Measurements from ENCODE around the gene PLCH1. TPM values are rescaled to one million over a fixed set of nuclear protein-coding genes. Genes with fewer than 3 reads are reported as not detected.

Gene PLCH1
- total and polyA plus RNA-seq, 9 donors: 0.04 to 6.3 (median 0.79) TPM

DNA sequence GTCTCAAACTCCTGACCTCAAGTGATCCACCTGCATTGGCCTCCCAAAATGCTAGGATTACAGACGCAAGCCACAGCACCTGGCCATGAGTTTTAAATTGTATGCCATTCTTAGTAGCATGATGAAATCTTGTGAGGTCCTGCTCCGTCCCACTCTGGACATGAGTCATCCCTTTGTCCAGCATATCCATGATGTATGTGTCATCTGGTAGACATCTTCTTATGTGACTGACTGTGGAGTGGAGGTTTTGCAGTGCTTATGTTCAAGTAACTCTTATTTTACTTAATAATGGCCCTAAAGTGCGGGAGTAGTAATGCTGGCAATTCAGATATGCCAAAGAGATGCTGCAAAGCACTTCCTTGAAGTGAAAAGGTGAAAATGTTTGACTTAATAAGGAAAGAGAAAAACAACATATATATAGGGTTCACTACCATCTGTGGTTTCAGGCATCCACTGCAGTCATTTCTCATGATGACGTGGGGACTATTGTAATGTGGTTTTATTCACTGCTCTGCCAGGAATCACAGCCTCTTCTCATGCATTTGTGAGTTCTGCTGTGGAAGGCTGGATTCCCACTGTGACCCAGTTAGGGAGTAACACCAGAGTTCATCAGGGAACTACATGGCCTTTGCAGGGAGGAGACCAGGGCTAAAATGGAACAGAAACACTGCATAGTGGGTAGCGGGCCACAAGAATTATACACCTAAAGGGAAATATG, 246.8 kb downstream of the PLCH1 start:
- no peaks in the 10 kb centered on the region for H3K4me1 ChIP-seq (ENCODE audit: insufficient read depth)
- no peak overlapping the region for H3K27ac ChIP-seq
- TF ChIP-seq POLR2A (IDR thresholded peaks at IDR 0.05) (no peak), EP300 (IDR thresholded peaks at IDR 0.05) (no peak)
- TF ChIP-seq, protein P1, sequence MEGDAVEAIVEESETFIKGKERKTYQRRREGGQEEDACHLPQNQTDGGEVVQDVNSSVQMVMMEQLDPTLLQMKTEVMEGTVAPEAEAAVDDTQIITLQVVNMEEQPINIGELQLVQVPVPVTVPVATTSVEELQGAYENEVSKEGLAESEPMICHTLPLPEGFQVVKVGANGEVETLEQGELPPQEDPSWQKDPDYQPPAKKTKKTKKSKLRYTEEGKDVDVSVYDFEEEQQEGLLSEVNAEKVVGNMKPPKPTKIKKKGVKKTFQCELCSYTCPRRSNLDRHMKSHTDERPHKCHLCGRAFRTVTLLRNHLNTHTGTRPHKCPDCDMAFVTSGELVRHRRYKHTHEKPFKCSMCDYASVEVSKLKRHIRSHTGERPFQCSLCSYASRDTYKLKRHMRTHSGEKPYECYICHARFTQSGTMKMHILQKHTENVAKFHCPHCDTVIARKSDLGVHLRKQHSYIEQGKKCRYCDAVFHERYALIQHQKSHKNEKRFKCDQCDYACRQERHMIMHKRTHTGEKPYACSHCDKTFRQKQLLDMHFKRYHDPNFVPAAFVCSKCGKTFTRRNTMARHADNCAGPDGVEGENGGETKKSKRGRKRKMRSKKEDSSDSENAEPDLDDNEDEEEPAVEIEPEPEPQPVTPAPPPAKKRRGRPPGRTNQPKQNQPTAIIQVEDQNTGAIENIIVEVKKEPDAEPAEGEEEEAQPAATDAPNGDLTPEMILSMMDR (IDR thresholded peaks at IDR 0.05): no peak
- intact Hi-C loops (cut with DNase I): no loop called here
- 82 to 88% (median 82%) methylated on average over 5 of the region's 5 CpGs for WGBS, 3 donors
- no peaks in the 10 kb centered on the region for H3K27me3 ChIP-seq
- no peak for DNase-seq
- no peaks in the 10 kb centered on the region for H3K9me3 ChIP-seq
- H3K4me3 ChIP-seq: no peak overlapping the region
- no peaks in the 10 kb centered on the region for H3K36me3 ChIP-seq

DNA sequence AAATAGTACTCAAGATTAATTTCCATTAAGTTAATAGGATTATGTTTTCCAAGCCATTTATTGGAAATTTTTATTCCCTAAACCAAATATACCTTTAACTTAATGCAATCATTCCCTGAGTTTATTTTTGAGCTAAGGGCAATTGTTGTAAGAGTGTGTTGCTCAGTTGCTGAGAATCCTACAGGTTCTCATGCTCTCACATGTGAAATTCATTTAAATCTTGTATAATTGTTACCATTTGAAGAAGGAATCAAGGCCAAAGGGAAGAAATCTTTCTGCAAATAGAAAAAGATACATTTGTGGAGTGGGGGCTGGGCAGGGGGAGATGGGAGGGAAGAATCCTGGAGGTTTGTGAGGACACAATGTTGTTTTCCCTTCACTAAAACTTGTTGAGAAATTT, 248.7 kb downstream of the PLCH1 start:
- Histone ChIP-seq H3K4me3 (no peak overlapping the region), H3K27ac (no peak overlapping the region), H3K9me3 (no peaks in the 10 kb centered on the region), H3K27me3 (no peaks in the 10 kb centered on the region), H3K4me1 (ENCODE audit: insufficient read depth) (no peaks in the 10 kb centered on the region), H3K36me3 (no peaks in the 10 kb centered on the region)
- no peak for DNase-seq
- TF ChIP-seq POLR2A (IDR thresholded peaks at IDR 0.05): no peak
- TF ChIP-seq, protein P1 (IDR thresholded peaks at IDR 0.05): no peak
- TF ChIP-seq EP300 (IDR thresholded peaks at IDR 0.05): no peak
- intact Hi-C loops (cut with DNase I): no loop called here

- DNase-seq: no peak
- no peaks in the 10 kb centered on the region for H3K36me3 ChIP-seq
- H3K27me3 ChIP-seq: no peaks in the 10 kb centered on the region
- TF ChIP-seq EP300 (IDR thresholded peaks at IDR 0.05): no peak
- intact Hi-C loops (cut with DNase I): no loop called here
- no peaks in the 10 kb centered on the region for H3K4me1 ChIP-seq (ENCODE audit: insufficient read depth)
- WGBS, 3 donors: 84 to 88% (median 86%) methylated on average over 4 of the region's 4 CpGs
- H3K9me3 ChIP-seq: no peaks in the 10 kb centered on the region
- no peak overlapping the region for H3K4me3 ChIP-seq
- no peak overlapping the region for H3K27ac ChIP-seq
Measured at GRCh38 chr3:155495387-155495786, 249.5 kb downstream of the PLCH1 start.

GRCh38 chr3:155494332-155494731, 250.5 kb downstream of the PLCH1 start:
- intact Hi-C loops (cut with DNase I): no loop called here
- Histone ChIP-seq H3K27ac (no peak overlapping the region), H3K9me3 (no peaks in the 10 kb centered on the region), H3K36me3 (no peaks in the 10 kb centered on the region), H3K4me1 (ENCODE audit: insufficient read depth) (no peaks in the 10 kb centered on the region), H3K27me3 (no peaks in the 10 kb centered on the region), H3K4me3 (no peak overlapping the region)
- TF ChIP-seq, protein P1 (IDR thresholded peaks at IDR 0.05): no peak
- TF ChIP-seq EP300 (IDR thresholded peaks at IDR 0.05): no peak
- TF ChIP-seq POLR2A (IDR thresholded peaks at IDR 0.05): no peak
- DNase-seq: no peak
- WGBS, 3 donors: 60 to 67% (median 61%) methylated on average over 5 of the region's 5 CpGs

GRCh38 chr3:155492841-155493240, 252.0 kb downstream of the PLCH1 start:
- DNase-seq: no peak
- no peaks in the 10 kb centered on the region for H3K4me1 ChIP-seq (ENCODE audit: insufficient read depth)
- no peak overlapping the region for H3K27ac ChIP-seq
- no peaks in the 10 kb centered on the region for H3K27me3 ChIP-seq
- no peak for TF ChIP-seq EP300 (IDR thresholded peaks at IDR 0.05)
- TF ChIP-seq, protein P1 (IDR thresholded peaks at IDR 0.05): no peak
- TF ChIP-seq POLR2A (IDR thresholded peaks at IDR 0.05): no peak
- H3K36me3 ChIP-seq: no peaks in the 10 kb centered on the region
- intact Hi-C loops (cut with DNase I): no loop called here
- 82 to 95% (median 88%) methylated on average over 1 of the region's 1 CpG for WGBS, 3 donors
- no peaks in the 10 kb centered on the region for H3K9me3 ChIP-seq
- no peak overlapping the region for H3K4me3 ChIP-seq

Data from ovary (tissue), 9 donors.